GM18873 (cell line): Measurements from ENCODE around the gene IYD.

ENCODE experiments used
- ATAC-seq: cut with Tn5 transposase; IDR thresholded peaks from one replicate; pipeline ENCODE4 v1.9.1; 2021; ENCODE audit warnings: mild to moderate bottlenecking, moderate library complexity, moderate number of reproducible peaks; ENCODE audit not compliant: unreplicated experiment, low FRiP score

The IYD gene

GRCh38 chr6:150394053-150394898, 25.5 kb downstream of the IYD start:
- no peak for ATAC-seq

GRCh38 chr6:150394899-150395295, 26.1 kb downstream of the IYD start:
- ATAC-seq: no peak

- no peak for ATAC-seq
Measured at GRCh38 chr6:150395388-150396009, 26.7 kb downstream of the IYD start.

- ATAC-seq: no peak
Measured at GRCh38 chr6:150403458-150404246, 34.8 kb downstream of the IYD start.

- ATAC-seq: no peak
Measured at GRCh38 chr6:150406948-150407347, 38.1 kb downstream of the IYD start.

GRCh38 chr6:150408842-150409241, 40.0 kb downstream of the IYD start:
- no peak for ATAC-seq

GRCh38 chr6:150409576-150410066, 40.8 kb downstream of the IYD start:
- ATAC-seq: no peak

- no peak for ATAC-seq
Measured at GRCh38 chr6:150410399-150410798, 41.6 kb downstream of the IYD start.

- no peak for ATAC-seq
Measured at GRCh38 chr6:150410906-150411305, 42.1 kb downstream of the IYD start.

- ATAC-seq: no peak
Measured at GRCh38 chr6:150412221-150412620, 43.4 kb downstream of the IYD start.

- no peak for ATAC-seq
Measured at GRCh38 chr6:150413198-150413597, 44.4 kb downstream of the IYD start.

- no peak for ATAC-seq
Measured at GRCh38 chr6:150413781-150414281, 45.0 kb downstream of the IYD start.

- ATAC-seq: no peak
Measured at GRCh38 chr6:150416128-150416527, 47.3 kb downstream of the IYD start.

GRCh38 chr6:150417250-150417649, 48.4 kb downstream of the IYD start:
- no peak for ATAC-seq

- ATAC-seq: peak; percentile 79
Measured at GRCh38 chr6:150417899-150418826, 49.4 kb downstream of the IYD start.

- no peak for ATAC-seq
Measured at GRCh38 chr6:150418827-150419594, 50.2 kb downstream of the IYD start.

GRCh38 chr6:150420428-150420827, 51.6 kb downstream of the IYD start:
- no peak for ATAC-seq

GRCh38 chr6:150420926-150421325, 52.1 kb downstream of the IYD start:
- ATAC-seq: no peak

- no peak for ATAC-seq
Measured at GRCh38 chr6:150425508-150425907, 56.7 kb downstream of the IYD start.
